HG03060 (cell line): ENCODE measurements around the gene PACRG.

Experiments
- ATAC-seq: cut with Tn5 transposase; IDR thresholded peaks from one replicate; pipeline ENCODE4 v1.9.1; 2021; ENCODE audit warnings: low read depth, moderate number of reproducible peaks; ENCODE audit not compliant: unreplicated experiment

The PACRG gene

DNA sequence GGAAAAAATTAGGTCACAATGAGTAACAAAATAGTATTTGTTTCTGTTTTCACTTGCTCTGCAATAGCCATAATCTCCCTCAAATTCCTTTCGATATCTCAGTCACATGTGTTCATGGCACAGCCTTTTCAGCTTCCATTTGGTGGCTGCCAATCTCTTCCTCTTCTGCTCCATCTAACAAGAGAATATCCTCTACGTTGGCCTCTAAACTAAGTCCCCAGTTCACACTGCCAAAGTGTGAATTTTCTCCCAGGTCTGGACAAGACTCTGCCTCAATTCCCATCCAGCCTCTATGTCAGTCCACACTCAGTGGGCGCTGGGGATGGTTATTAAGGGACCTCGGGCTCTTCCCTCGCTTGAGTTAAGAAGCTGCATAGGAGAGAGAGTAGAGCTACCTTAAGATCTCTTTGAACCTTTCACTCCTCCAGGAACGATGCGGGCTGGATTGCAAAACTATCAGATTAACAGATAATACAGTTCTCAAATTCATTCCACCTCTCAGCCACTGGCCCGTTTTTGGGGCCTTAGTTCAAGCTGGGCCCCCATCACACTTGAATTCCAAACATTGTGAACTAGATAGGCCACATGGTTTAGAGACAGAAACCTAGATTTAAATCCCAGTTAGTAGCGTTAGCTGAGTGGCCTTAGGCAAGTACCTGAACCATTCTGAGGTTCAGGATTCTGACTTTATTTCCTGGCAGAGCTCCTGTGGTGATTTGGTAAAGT is 436.6 kb downstream of the PACRG start:
- no peak for ATAC-seq

GRCh38 chr6:163165155-163165910 is 437.6 kb downstream of the PACRG start:
- no peak for ATAC-seq

GRCh38 chr6:163165922-163166321 is 438.1 kb downstream of the PACRG start:
- no peak for ATAC-seq

GRCh38 chr6:163166507-163166906 is 438.7 kb downstream of the PACRG start:
- no peak for ATAC-seq

DNA sequence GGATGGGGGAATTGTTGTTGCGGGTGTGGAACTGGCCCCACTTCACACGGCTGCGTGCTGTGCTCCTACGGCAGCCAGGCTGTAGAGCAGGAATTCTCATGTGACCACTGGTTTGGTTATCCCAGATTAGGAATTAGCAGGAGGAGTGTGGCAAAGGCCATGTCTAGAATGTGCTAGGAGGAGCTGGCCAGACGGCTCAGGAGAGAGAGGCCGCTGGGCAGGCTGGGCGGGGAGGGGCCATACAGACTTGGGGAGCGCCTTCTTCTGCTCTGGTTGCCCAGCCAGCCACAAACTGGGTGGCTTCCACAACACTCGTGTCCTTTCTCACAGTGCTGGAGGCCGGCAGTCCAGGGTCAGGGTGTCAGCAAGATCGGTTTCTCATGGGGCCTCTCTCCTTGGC is 441.7 kb downstream of the PACRG start:
- no peak for ATAC-seq

- ATAC-seq, result no peak
Measured at GRCh38 chr6:163170294-163170883, 442.6 kb downstream of the PACRG start.

DNA sequence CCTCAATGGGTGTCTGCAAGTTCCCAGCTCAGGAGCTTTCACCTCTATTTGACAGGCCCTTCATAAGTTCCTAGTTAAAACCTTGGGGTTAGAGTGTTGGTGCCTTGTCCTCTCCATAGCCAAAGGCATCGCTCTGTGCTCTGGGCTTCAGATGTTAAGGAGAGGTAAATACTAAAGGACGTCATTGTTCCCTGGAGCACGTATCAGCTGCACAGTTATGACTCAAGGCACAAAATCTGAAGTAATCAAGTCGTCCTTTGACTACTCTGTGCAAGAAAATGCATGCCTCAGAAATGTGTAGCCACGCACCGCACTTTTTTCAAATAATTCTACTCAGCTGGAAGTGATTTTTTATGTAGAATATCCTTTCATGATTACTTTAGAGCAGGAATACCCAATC is 446.0 kb downstream of the PACRG start:
- no peak for ATAC-seq

DNA sequence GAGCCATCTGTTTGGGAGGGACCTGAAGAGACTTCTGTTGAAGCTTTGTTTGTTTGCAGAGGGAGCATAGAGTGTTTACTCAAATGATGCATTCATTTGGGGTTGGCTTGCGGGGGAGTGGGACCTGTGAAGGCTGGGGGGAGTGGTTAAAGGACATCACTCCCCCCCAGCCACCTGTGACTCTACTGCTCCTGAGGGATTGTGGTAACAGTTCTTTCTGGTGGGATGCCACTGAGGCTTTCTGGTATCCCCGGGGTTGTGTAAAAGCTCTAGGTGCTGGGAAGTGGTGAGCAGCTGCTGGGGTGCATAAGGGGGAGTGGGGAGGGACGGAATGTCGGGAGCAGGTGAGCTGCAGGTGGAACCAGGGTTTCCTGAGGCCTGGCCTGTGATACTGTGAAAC is 447.5 kb downstream of the PACRG start:
- no peak for ATAC-seq

DNA sequence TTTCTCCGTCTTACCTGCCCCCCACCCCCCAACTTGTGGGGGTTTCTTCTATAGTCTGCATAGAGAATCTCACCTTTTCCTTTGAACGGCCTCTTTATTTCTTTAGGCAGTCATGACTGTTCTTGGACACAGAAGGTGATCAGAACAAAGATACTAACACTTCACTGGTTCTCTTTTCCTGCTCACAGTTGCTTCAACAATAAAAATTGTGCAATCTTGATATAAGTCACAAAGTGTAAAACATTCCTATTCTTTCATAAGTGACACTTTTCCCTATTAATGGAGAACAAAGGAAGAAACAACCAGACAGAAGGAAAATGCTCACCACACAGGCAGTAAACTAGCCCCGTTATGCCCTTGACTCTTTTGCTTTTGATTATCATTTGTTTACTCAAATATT is 448.3 kb downstream of the PACRG start:
- ATAC-seq, result no peak

GRCh38 chr6:163177007-163177406 is 449.2 kb downstream of the PACRG start:
- no peak for ATAC-seq

DNA sequence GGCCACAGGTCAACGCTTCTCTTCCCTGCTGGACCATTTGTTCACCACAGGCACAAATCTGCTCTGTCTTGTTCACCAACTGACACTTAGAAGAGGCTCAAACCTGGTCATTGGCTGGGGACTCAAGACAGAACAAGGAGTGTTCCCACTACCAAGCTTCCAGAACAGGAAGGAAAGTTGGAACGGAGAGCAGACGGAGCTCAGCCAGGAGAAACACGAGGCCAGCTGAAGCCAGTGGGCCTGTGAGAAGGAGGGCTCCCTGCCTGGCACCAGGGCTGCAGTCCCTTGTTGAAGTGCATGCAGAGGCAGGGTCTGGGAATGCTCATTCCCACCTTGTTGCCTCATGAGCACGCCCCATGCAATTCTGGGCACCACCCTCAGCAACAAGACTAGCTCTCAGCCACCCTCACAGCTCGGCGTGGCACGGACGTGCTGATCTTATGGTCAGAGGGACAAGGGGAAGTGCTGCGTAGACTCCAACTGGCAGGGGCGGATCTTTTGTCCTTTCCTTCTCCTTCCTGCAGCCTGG is 450.2 kb downstream of the PACRG start:
- no peak for ATAC-seq

- no peak for ATAC-seq
Measured at GRCh38 chr6:163179061-163179460, 451.3 kb downstream of the PACRG start.

DNA sequence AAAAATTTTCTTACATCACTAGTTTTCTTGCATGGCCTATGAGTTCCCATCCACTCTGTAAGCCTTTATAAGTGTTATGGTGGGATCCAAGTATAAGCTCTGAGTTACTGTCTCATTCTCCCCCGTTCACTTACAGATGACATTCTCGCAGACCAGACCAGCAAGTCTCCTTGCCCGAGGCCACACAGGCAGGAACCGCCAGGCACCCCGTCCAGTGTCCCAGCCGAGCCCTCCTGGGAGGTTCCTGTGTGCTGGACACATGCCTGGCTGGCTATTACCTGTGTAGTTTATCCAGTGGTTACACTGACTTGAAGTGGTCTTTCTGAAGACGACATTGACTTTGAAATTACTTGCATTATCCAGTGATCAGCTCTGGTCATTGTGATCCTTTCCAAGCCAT is 451.9 kb downstream of the PACRG start:
- no peak for ATAC-seq

GRCh38 chr6:163180874-163181541 is 453.2 kb downstream of the PACRG start:
- no peak for ATAC-seq

- ATAC-seq, result no peak
Measured at GRCh38 chr6:163181666-163182180, 453.9 kb downstream of the PACRG start.

GRCh38 chr6:163182696-163183095 is 454.9 kb downstream of the PACRG start:
- no peak for ATAC-seq

- no peak for ATAC-seq
Measured at GRCh38 chr6:163183806-163184205, 456.0 kb downstream of the PACRG start.

DNA sequence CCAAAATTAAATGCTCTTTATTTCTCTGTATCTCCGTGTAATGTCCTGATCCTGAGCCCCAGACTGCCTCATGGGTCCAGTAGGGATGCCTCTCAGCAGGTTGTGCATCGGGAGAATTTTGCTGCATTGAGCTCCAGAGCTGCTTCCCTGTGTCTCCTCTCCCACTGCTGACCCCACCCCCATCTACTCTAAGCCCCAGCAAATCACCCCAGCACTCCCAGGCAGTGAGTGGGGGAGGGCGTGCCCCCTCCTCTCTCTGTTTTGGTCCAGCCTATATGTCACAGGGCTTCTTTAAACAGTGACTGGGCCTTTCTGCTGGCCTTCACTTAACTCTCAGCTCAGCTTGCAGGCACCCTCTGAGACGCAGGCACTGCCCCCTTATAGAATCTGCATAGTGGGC is 458.0 kb downstream of the PACRG start:
- ATAC-seq, result no peak

- no peak for ATAC-seq
Measured at GRCh38 chr6:163186527-163186926, 458.8 kb downstream of the PACRG start.

DNA sequence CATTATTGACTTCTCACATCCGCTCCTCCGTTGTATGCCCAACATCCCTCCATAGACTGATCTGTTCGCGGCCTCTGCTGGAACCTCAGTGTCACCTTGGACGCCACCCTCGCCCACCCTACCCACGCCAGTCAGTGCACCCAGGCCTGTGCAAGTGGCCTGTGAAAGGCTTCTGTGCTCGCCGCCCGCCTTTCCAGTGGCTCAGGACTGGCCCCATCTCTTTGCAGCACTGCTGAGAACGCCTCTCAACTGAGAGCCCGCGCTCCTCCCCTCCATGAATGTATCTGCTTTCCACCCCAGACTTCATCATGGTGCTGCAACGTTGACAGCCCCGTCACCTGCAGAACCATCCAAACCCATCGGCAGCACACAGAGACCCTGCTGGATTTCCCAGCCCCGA is 459.4 kb downstream of the PACRG start:
- no peak for ATAC-seq

- ATAC-seq, result no peak
Measured at GRCh38 chr6:163187606-163188005, 459.8 kb downstream of the PACRG start.
